Endothelial cell of umbilical vein (primary cell): ENCODE results near the gene AQP12B.
"Not testable (repeated sequence)": the region's sequence is repeated elsewhere in the genome, so short reads cannot be mapped to it uniquely, and the experiment has no call there.

Experiments used
- CTCF ChIP-seq, 2 donors: IDR thresholded peaks; 1 replicate in 1 of 2; 2 replicates in 1 of 2; pipeline ENCODE4 v1.5.1; 2011; ENCODE audit warnings: low read length in 2 of 2, mild to moderate bottlenecking in 2 of 2, moderate library complexity in 2 of 2, control low read depth in 1 of 2, inconsistent platforms in 1 of 2, low read depth in 1 of 2; ENCODE audit not compliant: insufficient read depth in 1 of 2; ENCODE audit errors: extremely low read depth in 1 of 2
- EZH2 ChIP-seq: IDR thresholded peaks from 2 replicates; pipeline ENCODE4 v1.6.1; 2012; ENCODE audit warnings: borderline replicate concordance, low read depth, mild to moderate bottlenecking, moderate library complexity, low read length, inconsistent platforms; ENCODE audit not compliant: severe bottlenecking
- GATA2 ChIP-seq: IDR thresholded peaks from 2 replicates; pipeline ENCODE4 v1.7.0; 2011; ENCODE audit warnings: low read depth, mild to moderate bottlenecking, moderate library complexity, mixed read lengths, low read length; ENCODE audit not compliant: insufficient read length, insufficient read depth
- JUN ChIP-seq: IDR thresholded peaks from 2 replicates; pipeline ENCODE4 v1.6.1; 2011; ENCODE audit warnings: borderline replicate concordance, low read depth; ENCODE audit not compliant: insufficient read length, insufficient read depth
- MYC ChIP-seq: IDR thresholded peaks from one replicate; pipeline ENCODE4 v1.6.1; 2011; ENCODE audit warnings: mild to moderate bottlenecking, low read depth, low read length
- POLR2A ChIP-seq: IDR thresholded peaks from 2 replicates; pipeline ENCODE4 v1.6.1; 2012; ENCODE audit warnings: low read depth, mild to moderate bottlenecking, control low read depth, low read length
- POLR2AphosphoS5 ChIP-seq: IDR thresholded peaks from 2 replicates; pipeline ENCODE4 v1.6.1; 2012; ENCODE audit warnings: low read depth, mild to moderate bottlenecking, control low read depth, low read length, moderate library complexity; ENCODE audit not compliant: insufficient read depth

GRCh38 chr2:240678909-240679308 lies 3.8 kb downstream of the AQP12B start:
- not testable (repeated sequence) for TF ChIP-seq CTCF (IDR thresholded peaks at IDR 0.05; ENCODE audit: extremely low read depth in 1 of 2, insufficient read depth in 1 of 2, low read depth in 1 of 2, low read length in 2 of 2); POLR2AphosphoS5; POLR2A; EZH2; MYC; JUN; GATA2
